OCI-LY3 (cell line): ENCODE measurements around the gene SLX1A.

Experiments
- CTCF ChIP-seq: fragments of 200-600, 300-600 bp; sonication (generic); IDR thresholded peaks from 2 replicates; pipeline ENCODE4 v1.5.1; 2014; ENCODE audit warnings: antibody characterized with exemption, low read length, low read depth
- EZH2phosphoT487 ChIP-seq: fragments of 200-600 bp; shearing (Covaris generic); IDR thresholded peaks from 2 replicates; pipeline ENCODE4 v1.6.1; 2018; ENCODE audit warnings: antibody characterized with exemption, mixed run types, low read depth

GRCh38 chr16:30152517-30152916 lies 41.2 kb upstream of the SLX1A start:
- TF ChIP-seq CTCF = no peak
- no peak for TF ChIP-seq EZH2phosphoT487
